Measurements from ENCODE around the gene SLITRK4.

The SLITRK4 gene

DNA sequence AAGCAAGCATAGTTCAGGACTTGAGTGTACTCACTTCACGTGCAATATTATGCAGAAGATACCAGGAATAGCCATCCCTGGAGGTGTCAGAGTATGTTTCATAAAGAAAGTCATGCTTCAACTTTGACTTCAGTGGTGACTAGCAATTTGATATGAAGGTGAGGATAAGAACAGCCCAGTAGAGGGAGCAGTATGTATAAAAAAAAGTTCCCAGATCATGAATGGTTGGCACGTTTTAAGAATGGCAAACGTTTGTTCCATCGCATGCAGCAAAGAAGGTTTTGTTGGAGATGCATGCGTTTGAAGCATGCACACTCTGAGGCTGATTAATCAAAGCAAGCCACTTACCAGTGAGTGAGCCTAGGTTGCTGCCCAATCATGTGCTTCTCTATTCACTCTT, 33.5 kb upstream of the SLITRK4 start:
- H2AFZ ChIP-seq (ENCODE audit: low read length): no peak overlapping the region
- no peaks in the 10 kb centered on the region for H3K27me3 ChIP-seq (ENCODE audit: insufficient read depth, low read length)
- H3K36me3 ChIP-seq (ENCODE audit: insufficient read depth, low read length): no peaks in the 10 kb centered on the region
- H3K4me2 ChIP-seq (ENCODE audit: low read length): no peak overlapping the region
- H3F3A ChIP-seq (ENCODE audit: insufficient read depth, low read length): no peaks in the 10 kb centered on the region
- no peaks in the 10 kb centered on the region for H4K20me1 ChIP-seq (ENCODE audit: insufficient read depth, low read length)
- no peaks in the 10 kb centered on the region for H3K9me2 ChIP-seq (ENCODE audit: low read depth, low read length)
- no peaks in the 10 kb centered on the region for H3K9me3 ChIP-seq (ENCODE audit: low read length)
- H3K9ac ChIP-seq (ENCODE audit: low read length): no peak overlapping the region
- no peak overlapping the region for H3K4me3 ChIP-seq (ENCODE audit: low read depth, low read length, poor library complexity, severe bottlenecking)
- TF ChIP-seq EZH2 (IDR thresholded peaks at IDR 0.05; ENCODE audit: borderline replicate concordance, low read length): no peak
- TF ChIP-seq, protein P1, sequence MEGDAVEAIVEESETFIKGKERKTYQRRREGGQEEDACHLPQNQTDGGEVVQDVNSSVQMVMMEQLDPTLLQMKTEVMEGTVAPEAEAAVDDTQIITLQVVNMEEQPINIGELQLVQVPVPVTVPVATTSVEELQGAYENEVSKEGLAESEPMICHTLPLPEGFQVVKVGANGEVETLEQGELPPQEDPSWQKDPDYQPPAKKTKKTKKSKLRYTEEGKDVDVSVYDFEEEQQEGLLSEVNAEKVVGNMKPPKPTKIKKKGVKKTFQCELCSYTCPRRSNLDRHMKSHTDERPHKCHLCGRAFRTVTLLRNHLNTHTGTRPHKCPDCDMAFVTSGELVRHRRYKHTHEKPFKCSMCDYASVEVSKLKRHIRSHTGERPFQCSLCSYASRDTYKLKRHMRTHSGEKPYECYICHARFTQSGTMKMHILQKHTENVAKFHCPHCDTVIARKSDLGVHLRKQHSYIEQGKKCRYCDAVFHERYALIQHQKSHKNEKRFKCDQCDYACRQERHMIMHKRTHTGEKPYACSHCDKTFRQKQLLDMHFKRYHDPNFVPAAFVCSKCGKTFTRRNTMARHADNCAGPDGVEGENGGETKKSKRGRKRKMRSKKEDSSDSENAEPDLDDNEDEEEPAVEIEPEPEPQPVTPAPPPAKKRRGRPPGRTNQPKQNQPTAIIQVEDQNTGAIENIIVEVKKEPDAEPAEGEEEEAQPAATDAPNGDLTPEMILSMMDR (IDR thresholded peaks at IDR 0.05; ENCODE audit: low read length): peak; percentile 33; the same call in 1 of the 2 replicates
- H3K79me2 ChIP-seq (ENCODE audit: insufficient read depth, low read length): no peaks in the 10 kb centered on the region
- H3K27ac ChIP-seq (ENCODE audit: low read depth, low read length, poor library complexity, severe bottlenecking): no peak overlapping the region
- H3K4me1 ChIP-seq (ENCODE audit: insufficient read depth, low read length, severe bottlenecking): no peaks in the 10 kb centered on the region

DNA sequence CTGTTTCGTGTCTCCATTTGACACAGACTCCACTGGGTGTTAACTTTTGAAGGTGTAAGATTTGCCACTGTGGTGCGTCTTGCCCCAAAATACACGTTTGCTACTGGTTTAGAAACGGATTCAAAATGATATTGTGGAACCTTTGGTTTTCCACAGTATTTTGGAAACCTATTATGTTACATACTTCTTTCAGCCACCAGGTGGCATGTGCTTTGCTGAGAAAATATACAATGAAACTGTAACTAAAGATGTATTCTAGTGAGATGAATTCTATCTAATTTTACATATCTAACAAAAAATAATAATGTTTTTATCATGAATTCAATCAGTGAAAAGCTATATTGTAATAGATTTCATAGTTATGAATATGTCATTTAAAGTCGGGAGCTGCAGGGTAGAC, 28.4 kb upstream of the SLITRK4 start:
- Histone ChIP-seq H3K27me3 (ENCODE audit: insufficient read depth, low read length) (no peaks in the 10 kb centered on the region), H3K79me2 (ENCODE audit: insufficient read depth, low read length) (no peaks in the 10 kb centered on the region), H3K27ac (ENCODE audit: low read depth, low read length, poor library complexity, severe bottlenecking) (no peak overlapping the region), H3K9me3 (ENCODE audit: low read length) (no peaks in the 10 kb centered on the region), H4K20me1 (ENCODE audit: insufficient read depth, low read length) (no peaks in the 10 kb centered on the region), H3K4me3 (ENCODE audit: low read depth, low read length, poor library complexity, severe bottlenecking) (no peak overlapping the region), H3K4me1 (ENCODE audit: insufficient read depth, low read length, severe bottlenecking) (no peaks in the 10 kb centered on the region), H3K4me2 (ENCODE audit: low read length) (no peak overlapping the region), H3K36me3 (ENCODE audit: insufficient read depth, low read length) (no peaks in the 10 kb centered on the region), H3F3A (ENCODE audit: insufficient read depth, low read length) (no peaks in the 10 kb centered on the region), H3K9me2 (ENCODE audit: low read depth, low read length) (no peaks in the 10 kb centered on the region), H3K9ac (ENCODE audit: low read length) (no peak overlapping the region), H2AFZ (ENCODE audit: low read length) (no peak overlapping the region)
- TF ChIP-seq EZH2 (IDR thresholded peaks at IDR 0.05; ENCODE audit: borderline replicate concordance, low read length): no peak
- TF ChIP-seq, protein P1 (IDR thresholded peaks at IDR 0.05; ENCODE audit: low read length): peak; percentile 26

DNA sequence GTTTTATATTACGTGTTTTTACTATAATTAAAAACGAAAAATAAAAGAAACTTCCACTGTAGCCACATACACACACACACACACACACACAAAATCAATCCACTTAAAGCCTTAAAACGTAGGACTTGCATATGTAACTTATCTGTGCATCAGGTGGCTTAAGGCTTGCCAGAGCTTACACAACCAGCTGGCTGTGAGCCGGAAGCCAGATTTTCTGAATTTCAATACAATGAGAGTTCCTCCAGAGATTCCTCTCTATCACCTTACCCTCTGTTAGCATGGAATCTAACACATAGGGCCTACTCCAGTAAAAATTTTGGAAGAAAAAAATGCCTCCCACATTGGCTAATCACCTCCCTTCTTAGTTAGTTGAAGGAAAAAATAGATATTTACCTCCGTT, 27.9 kb upstream of the SLITRK4 start:
- Histone ChIP-seq H2AFZ (ENCODE audit: low read length) (no peak overlapping the region), H3K4me2 (ENCODE audit: low read length) (no peak overlapping the region)

More for the DNA sequence above, 27.9 kb upstream of the SLITRK4 start:
- no peaks in the 10 kb centered on the region for H3K27me3 ChIP-seq (ENCODE audit: insufficient read depth, low read length)
- H3K27ac ChIP-seq (ENCODE audit: low read depth, low read length, poor library complexity, severe bottlenecking): no peak overlapping the region
- no peaks in the 10 kb centered on the region for H4K20me1 ChIP-seq (ENCODE audit: insufficient read depth, low read length)
- no peaks in the 10 kb centered on the region for H3F3A ChIP-seq (ENCODE audit: insufficient read depth, low read length)
- no peaks in the 10 kb centered on the region for H3K9me2 ChIP-seq (ENCODE audit: low read depth, low read length)
- H3K9me3 ChIP-seq (ENCODE audit: low read length): no peaks in the 10 kb centered on the region
- no peak overlapping the region for H3K4me3 ChIP-seq (ENCODE audit: low read depth, low read length, poor library complexity, severe bottlenecking)
- no peaks in the 10 kb centered on the region for H3K79me2 ChIP-seq (ENCODE audit: insufficient read depth, low read length)
- TF ChIP-seq, protein P1 (IDR thresholded peaks at IDR 0.05; ENCODE audit: low read length): no peak
- no peak for TF ChIP-seq EZH2 (IDR thresholded peaks at IDR 0.05; ENCODE audit: borderline replicate concordance, low read length)
- H3K9ac ChIP-seq (ENCODE audit: low read length): no peak overlapping the region
- no peaks in the 10 kb centered on the region for H3K4me1 ChIP-seq (ENCODE audit: insufficient read depth, low read length, severe bottlenecking)
- H3K36me3 ChIP-seq (ENCODE audit: insufficient read depth, low read length): no peaks in the 10 kb centered on the region
